Muscle layer of colon (tissue), 2 donors: ENCODE measurements around the gene CPE.

ENCODE experiments used
- H3K27ac ChIP-seq: one replicate; pipeline ENCODE4 v1.7.0; 2013; ENCODE audit warnings: low read depth, mild to moderate bottlenecking, low read length, moderate library complexity
- H3K27me3 ChIP-seq, 2 donors: one replicate each; pipeline ENCODE4 v1.7.0; 2013; ENCODE audit warnings: low read length in 2 of 2, mild to moderate bottlenecking in 2 of 2; ENCODE audit not compliant: insufficient read depth in 2 of 2, control insufficient read depth in 1 of 2
- H3K36me3 ChIP-seq: one replicate; pipeline ENCODE4 v1.7.0; 2013; ENCODE audit warnings: mild to moderate bottlenecking, low read length; ENCODE audit not compliant: insufficient read depth
- H3K4me1 ChIP-seq: one replicate; pipeline ENCODE4 v1.7.0; 2013; ENCODE audit warnings: mild to moderate bottlenecking, low read length; ENCODE audit not compliant: insufficient read depth
- H3K4me3 ChIP-seq, 2 donors: one replicate each; pipeline ENCODE4 v1.7.0; 2013; ENCODE audit warnings: low read length in 2 of 2, low read depth in 1 of 2, mild to moderate bottlenecking in 1 of 2, moderate library complexity in 1 of 2
- H3K9ac ChIP-seq: one replicate; pipeline ENCODE4 v1.7.0; 2013; ENCODE audit warnings: low read length
- H3K9me3 ChIP-seq: one replicate; pipeline ENCODE4 v1.7.0; 2013; ENCODE audit warnings: mild to moderate bottlenecking, low read length
- donor health status: abdominal sarcoma.
- donor health status: Adenocarcinoma of cecum.

CPE gene

GRCh38 chr4:165368567-165368966 is 10.2 kb upstream of the CPE start:
- Histone ChIP-seq H3K4me1 (no peaks in the 10 kb centered on the region), H3K9me3 (no peaks in the 10 kb centered on the region), H3K4me3 (no peak overlapping the region), H3K27ac (no peak overlapping the region), H3K27me3 (no peaks in the 10 kb centered on the region), H3K36me3 (no peaks in the 10 kb centered on the region), H3K9ac (no peak overlapping the region)

- no peak overlapping the region for H3K27ac ChIP-seq
These were observed 9.3 kb upstream of the CPE start for GRCh38 chr4:165369522-165369921.

GRCh38 chr4:165370530-165370929 is 8.3 kb upstream of the CPE start:
- Histone ChIP-seq H3K9ac (no peak overlapping the region), H3K4me1 (no peaks in the 10 kb centered on the region), H3K27ac (no peak overlapping the region), H3K9me3 (no peaks in the 10 kb centered on the region), H3K4me3 (no peak overlapping the region), H3K27me3 (no peaks in the 10 kb centered on the region), H3K36me3 (no peaks in the 10 kb centered on the region)

More at GRCh38 chr4:165369522-165369921, 9.3 kb upstream of the CPE start:
- Histone ChIP-seq H3K27me3 (no peaks in the 10 kb centered on the region), H3K9ac (no peak overlapping the region), H3K9me3 (no peaks in the 10 kb centered on the region), H3K4me3 (no peak overlapping the region), H3K36me3 (no peaks in the 10 kb centered on the region), H3K4me1 (no peaks in the 10 kb centered on the region)

- no peaks in the 10 kb centered on the region for H3K9me3 ChIP-seq
- H3K27ac ChIP-seq = no peak overlapping the region
- H3K36me3 ChIP-seq = no peaks in the 10 kb centered on the region
- H3K4me1 ChIP-seq = peaks cover 9% of the 10 kb centered on the region
- no peaks in the 10 kb centered on the region for H3K27me3 ChIP-seq
- no peak overlapping the region for H3K9ac ChIP-seq
- H3K4me3 ChIP-seq = no peak overlapping the region
These were observed 3.3 kb upstream of the CPE start for GRCh38 chr4:165375465-165375864.

DNA sequence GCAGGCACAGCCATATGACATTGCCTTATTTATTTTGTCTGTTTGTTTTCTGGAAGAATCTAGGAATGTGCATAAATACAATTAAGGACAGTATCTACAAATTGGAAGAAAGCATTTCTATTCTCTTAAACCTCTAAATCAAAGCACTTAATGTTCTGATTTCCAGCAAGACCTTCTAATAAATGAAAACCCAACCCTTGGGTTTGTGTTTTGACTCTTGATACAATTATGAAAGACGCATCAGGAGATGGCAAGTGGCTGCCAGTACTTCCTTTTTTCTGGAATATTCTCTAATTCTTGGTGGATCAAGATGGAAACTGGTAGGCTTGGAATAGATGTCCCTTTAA is 437 bp upstream of the CPE start:
- H3K9ac ChIP-seq = peak overlapping the region; percentile 42
- H3K36me3 ChIP-seq = no peaks in the 10 kb centered on the region
- peak overlapping the region; percentile 50 to 72 for H3K4me3 ChIP-seq
- no peaks in the 10 kb centered on the region for H3K9me3 ChIP-seq
- no peaks in the 10 kb centered on the region for H3K27me3 ChIP-seq
- peak overlapping the region; percentile 27 for H3K27ac ChIP-seq
- H3K4me1 ChIP-seq = peaks cover 9% of the 10 kb centered on the region

- no peaks in the 10 kb centered on the region for H3K36me3 ChIP-seq
- no peaks in the 10 kb centered on the region for H3K9me3 ChIP-seq
- peaks cover 9% of the 10 kb centered on the region for H3K4me1 ChIP-seq
- H3K9ac ChIP-seq = no peak overlapping the region
- no peaks in the 10 kb centered on the region for H3K27me3 ChIP-seq
- H3K27ac ChIP-seq = no peak overlapping the region
- peak overlapping the region in 1 of 2 donors; percentile 72 for H3K4me3 ChIP-seq
These were observed 863 bp downstream of the CPE start for GRCh38 chr4:165379678-165380064.

- no peaks in the 10 kb centered on the region for H3K36me3 ChIP-seq
- no peak overlapping the region for H3K4me3 ChIP-seq
- peaks cover 9% of the 10 kb centered on the region for H3K4me1 ChIP-seq
- no peaks in the 10 kb centered on the region for H3K27me3 ChIP-seq
- H3K9ac ChIP-seq = no peak overlapping the region
- no peak overlapping the region for H3K27ac ChIP-seq
- H3K9me3 ChIP-seq = no peaks in the 10 kb centered on the region
These were observed 2.0 kb downstream of the CPE start for GRCh38 chr4:165380805-165381204.

- no peaks in the 10 kb centered on the region for H3K9me3 ChIP-seq
- H3K4me3 ChIP-seq = no peak overlapping the region
- H3K9ac ChIP-seq = no peak overlapping the region
- H3K27me3 ChIP-seq = no peaks in the 10 kb centered on the region
- no peaks in the 10 kb centered on the region for H3K36me3 ChIP-seq
- H3K4me1 ChIP-seq = peaks cover 9% of the 10 kb centered on the region
- H3K27ac ChIP-seq = no peak overlapping the region
These were observed 3.1 kb downstream of the CPE start for GRCh38 chr4:165381821-165382373.

DNA sequence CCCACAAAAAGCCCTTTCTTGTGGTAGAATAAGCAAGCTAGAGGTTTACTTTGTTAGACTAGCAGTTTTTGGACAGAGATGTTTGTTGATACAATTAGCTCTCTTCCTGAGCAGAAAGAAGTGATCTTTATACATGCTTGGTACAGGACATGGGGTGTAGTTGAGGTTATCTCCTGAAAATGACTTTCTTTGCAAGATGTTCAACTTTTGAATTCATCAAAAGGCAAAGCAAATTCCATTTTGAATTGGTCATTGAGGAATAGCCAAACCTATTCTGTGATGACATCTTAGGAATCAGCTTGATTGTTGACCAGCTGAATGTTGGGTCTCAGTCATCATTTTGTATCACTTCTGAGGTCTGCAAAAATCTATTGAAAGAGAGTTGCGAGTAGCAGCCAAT is 3.8 kb downstream of the CPE start:
- no peaks in the 10 kb centered on the region for H3K9me3 ChIP-seq
- peaks cover 9% of the 10 kb centered on the region for H3K4me1 ChIP-seq
- H3K4me3 ChIP-seq = no peak overlapping the region
- H3K27ac ChIP-seq = no peak overlapping the region
- no peak overlapping the region for H3K9ac ChIP-seq
- H3K27me3 ChIP-seq = no peaks in the 10 kb centered on the region
- H3K36me3 ChIP-seq = no peaks in the 10 kb centered on the region

DNA sequence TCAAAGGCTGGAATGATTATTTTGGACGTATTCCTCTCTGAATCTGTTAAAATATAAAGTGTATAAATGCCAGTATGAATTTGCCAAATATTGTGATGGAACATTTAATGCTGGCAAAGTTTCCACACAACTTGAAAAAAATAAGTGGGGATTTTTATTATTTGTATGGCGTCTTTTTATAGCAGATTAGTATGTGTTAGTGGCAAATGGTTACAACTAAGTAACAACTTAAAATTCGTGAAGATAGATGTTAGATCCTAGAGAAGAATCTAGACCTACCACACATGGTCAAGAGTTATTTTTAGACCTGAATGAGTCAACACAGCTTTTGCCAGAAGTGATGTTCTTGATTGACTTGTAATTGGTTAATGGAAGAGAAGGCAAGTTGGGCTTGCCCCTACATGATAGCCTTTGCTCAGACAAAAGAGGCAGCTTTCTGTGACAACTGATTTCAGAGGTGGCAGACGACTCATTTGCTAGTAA is 4.8 kb downstream of the CPE start:
- Histone ChIP-seq H3K27me3 (no peaks in the 10 kb centered on the region), H3K4me3 (no peak overlapping the region), H3K9me3 (no peaks in the 10 kb centered on the region), H3K36me3 (no peaks in the 10 kb centered on the region), H3K4me1 (peaks cover under 1% of the 10 kb centered on the region), H3K9ac (no peak overlapping the region), H3K27ac (no peak overlapping the region)

- no peaks in the 10 kb centered on the region for H3K36me3 ChIP-seq
- H3K9me3 ChIP-seq = no peaks in the 10 kb centered on the region
- H3K27me3 ChIP-seq = no peaks in the 10 kb centered on the region
- no peaks in the 10 kb centered on the region for H3K4me1 ChIP-seq
- no peak overlapping the region for H3K9ac ChIP-seq
- no peak overlapping the region for H3K27ac ChIP-seq
- no peak overlapping the region for H3K4me3 ChIP-seq
These were observed 5.4 kb downstream of the CPE start for GRCh38 chr4:165384186-165384585.

GRCh38 chr4:165384598-165384997 is 5.8 kb downstream of the CPE start:
- Histone ChIP-seq H3K4me1 (no peaks in the 10 kb centered on the region), H3K36me3 (no peaks in the 10 kb centered on the region), H3K9ac (no peak overlapping the region), H3K27me3 (no peaks in the 10 kb centered on the region), H3K27ac (no peak overlapping the region), H3K4me3 (no peak overlapping the region), H3K9me3 (no peaks in the 10 kb centered on the region)
